ENCODE measurements around the gene CDC6.

DNA sequence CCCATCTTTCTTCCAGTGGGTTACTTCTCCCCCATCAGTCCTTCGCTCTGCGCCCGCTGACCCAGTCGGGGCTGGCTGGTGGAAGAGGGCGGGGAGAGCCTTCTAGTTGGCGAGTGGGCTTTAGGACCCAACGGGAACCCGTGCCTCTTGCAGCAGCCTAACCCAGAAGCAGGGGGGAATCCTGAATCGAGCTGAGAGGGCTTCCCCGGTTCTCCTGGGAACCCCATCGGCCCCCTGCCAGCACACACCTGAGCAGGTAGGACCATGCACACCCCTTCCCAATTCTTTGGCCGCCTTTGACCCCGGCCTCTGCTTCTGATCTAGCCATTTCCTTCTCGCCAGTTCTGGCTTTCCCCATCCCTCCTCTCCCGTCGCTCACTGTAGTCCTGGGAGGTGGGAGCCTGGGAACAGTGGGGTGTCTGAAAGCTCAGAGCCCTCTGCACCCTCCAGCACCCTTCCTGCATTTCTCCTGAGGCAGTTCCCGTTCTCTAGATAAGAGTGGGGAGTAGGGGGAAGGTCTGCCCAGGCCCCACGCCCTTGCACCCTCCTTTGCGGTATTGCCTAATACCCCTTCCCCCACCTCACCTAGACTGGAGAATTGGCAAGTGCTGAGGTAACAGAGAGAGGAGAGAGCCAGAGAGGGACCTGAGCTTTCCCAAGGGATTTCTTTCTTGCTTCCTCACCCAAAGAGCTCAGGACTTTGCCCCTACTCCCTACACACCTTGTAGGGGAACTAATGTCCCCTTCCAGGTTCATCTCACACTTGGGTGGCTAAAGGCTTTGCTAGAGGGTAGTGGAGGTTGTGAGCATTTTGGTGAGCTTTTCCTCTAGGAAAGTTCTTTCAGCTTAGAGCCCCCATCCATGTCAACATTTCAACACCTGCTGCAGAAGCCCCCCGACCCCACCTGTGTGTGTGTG lies 21.6 kb downstream of the CDC6 start, which contains the start of gene RARA:
- TF ChIP-seq EZH2 (IDR thresholded peaks at IDR 0.05; ENCODE audit: insufficient read depth, poor library complexity, severe bottlenecking) (no peak), EZH2phosphoT487 (IDR thresholded peaks at IDR 0.05; ENCODE audit: insufficient read depth, low read depth) (no peak)

Measured in GM23248 (cell line).